Endothelial cell of umbilical vein (primary cell): ENCODE results near the gene SHISA5. TPM values are rescaled to one million over a fixed set of nuclear protein-coding genes. Genes with fewer than 3 reads are reported as not detected.

Experiments used
- BruUV-seq: library from RNA; stranded (reverse); fragments of 400-500 nt; replicated peaks from 2 replicates; lab custom pipeline; 2021; lab: Mats Ljungman, UMichigan
- CTCF ChIA-PET: fragments of 300-600, 350-600 bp; sonication (Branson Sonifier 250); formaldehyde crosslinking; loops from one replicate; lab custom pipeline; 2021; ENCODE audit warnings: antibody characterized with exemption, inconsistent platforms; lab: Charles Lee
- POLR2A ChIA-PET: fragments of 300-600, 350-600 bp; sonication (Branson Sonifier 250); formaldehyde crosslinking; loops from one replicate; lab custom pipeline; 2021; ENCODE audit warnings: antibody characterized with exemption, inconsistent platforms; lab: Charles Lee
- DNase-seq: peaks from one replicate; pipeline ENCODE4 v3.0.0-alpha.2; 2011; ENCODE audit warnings: low read depth, low spot score
- FAIRE-seq: peaks from 2 replicates; lab custom pipeline; 2011; peaks lifted over from hg19 to GRCh38; lab: Jason Lieb, UNC
- H2AFZ ChIP-seq: 2 replicates; pipeline ENCODE4 v1.6.0; 2012; ENCODE audit warnings: low read depth, low read length, control low read depth, inconsistent platforms
- H3K27ac ChIP-seq: 2 replicates; pipeline ENCODE4 v1.5.1; 2011; ENCODE audit warnings: low read depth, mild to moderate bottlenecking, control low read depth, low read length, moderate library complexity; ENCODE audit not compliant: insufficient read depth
- H3K27me3 ChIP-seq, 2 experiments: 2 replicates each; pipeline versions ENCODE4 v1.6.0 to v1.6.1; 2011; ENCODE audit warnings: low read length in 2 of 2, mixed read lengths in 1 of 2; ENCODE audit not compliant: control insufficient read depth in 2 of 2, insufficient read depth in 2 of 2
- H3K36me3 ChIP-seq, 2 experiments: 2 replicates in 1 of 2; 3 replicates in 1 of 2; pipeline ENCODE4 v1.5.1; 2011; ENCODE audit warnings: low read length in 2 of 2, mild to moderate bottlenecking in 1 of 2, moderate library complexity in 1 of 2; ENCODE audit not compliant: control insufficient read depth in 2 of 2, insufficient read depth in 2 of 2; ENCODE audit errors: extremely low read depth in 1 of 2
- H3K4me1 ChIP-seq: 3 replicates; pipeline ENCODE4 v1.5.1; 2011; ENCODE audit warnings: mild to moderate bottlenecking, low read length; ENCODE audit not compliant: control insufficient read depth, insufficient read depth; ENCODE audit errors: extremely low read depth
- H3K4me2 ChIP-seq: 2 replicates; pipeline ENCODE4 v1.6.1; 2011; ENCODE audit warnings: low read length, control low read depth, mixed read lengths; ENCODE audit not compliant: insufficient read depth
- H3K4me3 ChIP-seq, 3 experiments: fragments of 200-600 bp in 1 of 3; sonication (generic), shearing (Covaris generic) in 1 of 3; replicated peaks in 1 of 3; 2 replicates each; pipeline ENCODE4 v1.5.1; 2011 to 2016; ENCODE audit warnings: control low read depth in 3 of 3, low read length in 3 of 3, mild to moderate bottlenecking in 2 of 3, inconsistent platforms in 1 of 3, low read depth in 1 of 3, moderate library complexity in 1 of 3; ENCODE audit not compliant: insufficient read depth in 1 of 3
- H3K79me2 ChIP-seq: 2 replicates; pipeline ENCODE4 v1.6.0; 2012; ENCODE audit warnings: low read length, inconsistent platforms; ENCODE audit not compliant: control insufficient read depth, insufficient read depth
- H3K9ac ChIP-seq: replicated peaks from 2 replicates; pipeline ENCODE3; 2011; ENCODE audit warnings: low read length, control low read depth; ENCODE audit not compliant: insufficient read depth; ENCODE audit errors: extremely low read depth
- H3K9me1 ChIP-seq: replicated peaks from 3 replicates; pipeline ENCODE4 v1.6.0; 2011; ENCODE audit warnings: mild to moderate bottlenecking, low read length; ENCODE audit not compliant: control insufficient read depth, insufficient read depth; ENCODE audit errors: extremely low read depth
- H3K9me3 ChIP-seq: replicated peaks from 2 replicates; pipeline ENCODE4 v1.5.1; 2012; ENCODE audit warnings: low read length, inconsistent platforms; ENCODE audit not compliant: control insufficient read depth, insufficient read depth
- H4K20me1 ChIP-seq: replicated peaks from 2 replicates; pipeline ENCODE3; 2011; ENCODE audit warnings: mild to moderate bottlenecking, low read length; ENCODE audit not compliant: control insufficient read depth, insufficient read depth; ENCODE audit errors: extremely low read depth
- EZH2 ChIP-seq: IDR thresholded peaks from 2 replicates; pipeline ENCODE4 v1.6.1; 2012; ENCODE audit warnings: borderline replicate concordance, low read depth, mild to moderate bottlenecking, moderate library complexity, low read length, inconsistent platforms; ENCODE audit not compliant: severe bottlenecking
- FOS ChIP-seq: IDR thresholded peaks from 2 replicates; pipeline ENCODE4 v1.6.1; 2011; ENCODE audit warnings: mild to moderate bottlenecking, low read length, moderate library complexity, borderline replicate concordance; ENCODE audit not compliant: insufficient read depth
- GATA2 ChIP-seq: IDR thresholded peaks from 2 replicates; pipeline ENCODE4 v1.7.0; 2011; ENCODE audit warnings: low read depth, mild to moderate bottlenecking, moderate library complexity, mixed read lengths, low read length; ENCODE audit not compliant: insufficient read length, insufficient read depth
- POLR2A ChIP-seq: IDR thresholded peaks from 2 replicates; pipeline ENCODE4 v1.6.1; 2012; ENCODE audit warnings: low read depth, mild to moderate bottlenecking, control low read depth, low read length
- POLR2AphosphoS5 ChIP-seq: IDR thresholded peaks from 2 replicates; pipeline ENCODE4 v1.6.1; 2012; ENCODE audit warnings: low read depth, mild to moderate bottlenecking, control low read depth, low read length, moderate library complexity; ENCODE audit not compliant: insufficient read depth
- dilution Hi-C: fragments of 300-500 bp; cut with MboI; formaldehyde crosslinking; loops from one replicate; pipeline ENCODE4 v1.15.0; 2019; ENCODE audit warnings: low sequenced_read_pairs; ENCODE audit not compliant: extremely low pct_ligation_motif_present
- intact Hi-C: fragments of 100-400 bp; cut with micrococcal nuclease; formaldehyde crosslinking; loops from one replicate; pipeline ENCODE4 v1.10.0; 2022
- polyA plus RNA-seq, 4 experiments: library from polyadenylated mRNA; depleted of rRNA in 3 of 4; stranded (reverse) in 3 of 4; unstranded in 1 of 4; fragments of >200 nt; gene quantifications; 2 replicates each; pipeline versions ENCODE4 v1.2.1 to v1.2.3, GENCODE V29; 2011 to 2012; ENCODE audit warnings: missing spikeins in 1 of 4
- total RNA-seq: library from RNA; stranded (reverse); gene quantifications from 2 replicates; pipeline ENCODE4 v1.2.3, GENCODE V29; 2021
- TF ChIP-seq, protein P1 (sequence below): IDR thresholded peaks from 2 replicates; pipeline ENCODE4 v1.6.1; 2011; ENCODE audit not compliant: insufficient read depth, insufficient read length

The SHISA5 gene
- total and polyA plus RNA-seq, 2 donors (not counting 3 experiments of a cell fraction or from before 2014, with no cell fraction given) = 205 to 320 TPM

DNA sequence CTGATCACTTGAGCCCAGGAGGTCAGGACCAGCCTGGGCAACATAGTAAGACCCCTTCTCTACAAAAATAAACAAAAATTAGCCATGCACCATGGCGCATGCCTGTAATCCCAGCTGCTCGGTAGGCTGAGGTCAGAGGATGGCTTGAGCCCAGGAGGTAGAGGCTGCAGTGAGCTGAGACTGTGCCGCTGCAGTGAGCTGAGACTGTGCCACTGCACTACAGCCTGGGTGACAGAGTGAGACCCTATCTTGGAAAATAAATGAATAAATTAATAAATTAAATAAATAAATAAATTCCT lies 10.8 kb downstream of the SHISA5 start:
- H3K27ac ChIP-seq = no peak overlapping the region
- intact Hi-C loops (no loop called here), dilution Hi-C loops (no loop called here)
- ChIA-PET POLR2A (no interaction called here), CTCF (no interaction called here)
- no peaks in the 10 kb centered on the region for H3K9me1 ChIP-seq
- FAIRE-seq (no peak), DNase-seq (no peak)
- no peaks in the 10 kb centered on the region for H3K4me1 ChIP-seq
- H3K79me2 ChIP-seq = no peaks in the 10 kb centered on the region
- TF ChIP-seq POLR2AphosphoS5 = no peak
- TF ChIP-seq, protein P1, sequence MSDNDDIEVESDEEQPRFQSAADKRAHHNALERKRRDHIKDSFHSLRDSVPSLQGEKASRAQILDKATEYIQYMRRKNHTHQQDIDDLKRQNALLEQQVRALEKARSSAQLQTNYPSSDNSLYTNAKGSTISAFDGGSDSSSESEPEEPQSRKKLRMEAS = no peak
- no peaks in the 10 kb centered on the region for H3K27me3 ChIP-seq
- H3K4me3 ChIP-seq = no peak overlapping the region
- H2AFZ ChIP-seq = no peak overlapping the region
- no peak overlapping the region for H3K9ac ChIP-seq
- H3K9me3 ChIP-seq = no peaks in the 10 kb centered on the region
- H3K36me3 ChIP-seq = peaks cover 0 to 4% of the 10 kb centered on the region in 2 experiments
- no TSS peak for BruUV-seq
- no peak overlapping the region for H3K4me2 ChIP-seq
- no peaks in the 10 kb centered on the region for H4K20me1 ChIP-seq

DNA sequence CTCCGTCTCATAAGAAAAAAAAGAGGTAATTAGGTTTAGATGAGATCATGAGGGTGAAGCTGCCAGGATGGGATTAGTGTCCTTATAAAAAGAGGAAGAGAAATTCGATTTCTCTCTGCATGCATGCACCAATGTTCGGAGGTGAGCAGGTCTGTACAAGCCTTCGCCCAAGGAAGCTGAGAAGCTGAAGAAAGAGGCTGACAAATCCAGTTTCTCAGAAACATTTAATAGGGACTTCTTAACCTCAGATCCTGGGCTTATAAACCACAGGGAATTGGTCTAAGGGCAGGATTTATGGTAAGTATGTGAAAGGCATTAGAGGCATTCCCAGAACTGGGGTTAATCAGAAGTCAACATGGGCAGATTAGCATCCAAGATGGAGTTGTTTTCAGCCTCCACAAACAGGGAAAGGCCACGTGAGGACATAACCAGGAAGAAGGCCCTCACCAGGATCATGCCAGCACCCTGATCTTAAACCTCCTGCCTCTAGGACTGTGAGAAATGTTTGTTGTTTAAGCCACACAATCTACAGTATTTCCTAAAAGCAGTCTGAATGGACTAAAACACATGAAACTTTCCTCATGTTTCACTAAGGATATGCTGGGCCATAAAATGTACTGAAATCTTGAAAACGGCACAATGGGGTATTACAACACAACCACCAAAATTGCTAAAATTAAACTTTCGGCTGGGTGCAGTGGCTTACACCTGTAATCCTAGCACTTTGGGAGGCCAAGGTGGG lies 11.3 kb downstream of the SHISA5 start:
- no peaks in the 10 kb centered on the region for H3K9me3 ChIP-seq
- TF ChIP-seq EZH2 (no peak), POLR2A (no peak), FOS (no peak), POLR2AphosphoS5 (no peak), GATA2 (no peak)
- TF ChIP-seq, protein P1 = no peak
- H4K20me1 ChIP-seq = no peaks in the 10 kb centered on the region
- H3K4me3 ChIP-seq = no peak overlapping the region
- H3K4me1 ChIP-seq = no peaks in the 10 kb centered on the region
- no peaks in the 10 kb centered on the region for H3K27me3 ChIP-seq
- H3K9ac ChIP-seq = no peak overlapping the region
- BruUV-seq = no TSS peak
- ChIA-PET POLR2A (no interaction called here), CTCF (no interaction called here)
- no peak overlapping the region for H2AFZ ChIP-seq
- DNase-seq = no peak
- no peak overlapping the region for H3K27ac ChIP-seq
- intact Hi-C loops = no loop called here
- no peak for FAIRE-seq
- no peaks in the 10 kb centered on the region for H3K79me2 ChIP-seq
- no peak overlapping the region for H3K4me2 ChIP-seq
- peaks cover 0 to 4% of the 10 kb centered on the region in 2 experiments for H3K36me3 ChIP-seq
- H3K9me1 ChIP-seq = no peaks in the 10 kb centered on the region
- dilution Hi-C loops = no loop called here
